HepG2 (cell line): ENCODE data around the gene PIP4K2B. TPM values are rescaled to one million over a fixed set of nuclear protein-coding genes. Genes with fewer than 3 reads are reported as not detected.
A peak's percentile ranks its signal among the peaks of the same experiment; 100 is the strongest.

ENCODE experiments used
- IRX3 ChIP-seq: sonication (generic); formaldehyde crosslinking; IDR thresholded peaks from 2 replicates; pipeline ENCODE4 v1.8.1; 2023; ENCODE audit warnings: mild to moderate bottlenecking, low read depth, missing genetic modification reagents, borderline replicate concordance
- KDM3A ChIP-seq: IDR thresholded peaks from 2 replicates; pipeline ENCODE4 v1.6.1; 2018; ENCODE audit warnings: low read depth, missing compliant biosample characterization
- MYC ChIP-seq: sonication (generic); formaldehyde crosslinking; IDR thresholded peaks from 2 replicates; pipeline ENCODE4 v1.9.0; 2021; ENCODE audit warnings: missing genetic modification reagents, borderline replicate concordance
- NCOA2 ChIP-seq: sonication (generic); formaldehyde crosslinking; IDR thresholded peaks from 2 replicates; pipeline ENCODE4 v1.8.0; 2022; ENCODE audit warnings: inconsistent platforms
- RXRB ChIP-seq: IDR thresholded peaks from 2 replicates; pipeline ENCODE4 v1.6.1; 2016; ENCODE audit warnings: borderline replicate concordance, missing genetic modification reagents, missing compliant biosample characterization
- SRSF1 ChIP-seq: fragments of 200-400 bp; formaldehyde crosslinking; optimal IDR thresholded peaks from 2 replicates; pipeline ENCODE3; 2017; ENCODE audit warnings: mild to moderate bottlenecking, low read depth, low read length, moderate library complexity
- SUZ12 ChIP-seq: fragments of 150-350 bp; IDR thresholded peaks from 2 replicates; pipeline ENCODE4 v1.6.1; 2014; ENCODE audit warnings: low read depth, low read length
- TAF1 ChIP-seq: sonication (generic); formaldehyde crosslinking; IDR thresholded peaks from 2 replicates; pipeline ENCODE4 v1.4.0; 2020; ENCODE audit warnings: missing genetic modification reagents
- ZBTB42 ChIP-seq: sonication (generic); formaldehyde crosslinking; IDR thresholded peaks from 2 replicates; pipeline ENCODE4 v1.5.0; 2020; ENCODE audit warnings: mild to moderate bottlenecking, missing genetic modification reagents
- ZFX ChIP-seq: sonication (generic); formaldehyde crosslinking; IDR thresholded peaks from 2 replicates; pipeline ENCODE4 v1.4.0; 2020; ENCODE audit warnings: mild to moderate bottlenecking, low read depth, missing genetic modification reagents, moderate library complexity
- ZNF407 ChIP-seq: sonication (generic); formaldehyde crosslinking; IDR thresholded peaks from one replicate; pipeline ENCODE4 v1.5.1; 2020; ENCODE audit warnings: mild to moderate bottlenecking, missing genetic modification reagents; ENCODE audit errors: not compliant biosample characterization
- ZNF441 ChIP-seq: sonication (generic); formaldehyde crosslinking; IDR thresholded peaks from 2 replicates; pipeline ENCODE4 v1.7.0; 2021; ENCODE audit warnings: missing genetic modification reagents, borderline replicate concordance
- ZNF484 ChIP-seq: sonication (generic); formaldehyde crosslinking; IDR thresholded peaks from 2 replicates; pipeline ENCODE4 v1.5.1; 2020; ENCODE audit warnings: mild to moderate bottlenecking, low read depth, missing genetic modification reagents, borderline replicate concordance
- ZNF879 ChIP-seq: sonication (generic); formaldehyde crosslinking; IDR thresholded peaks from 2 replicates; pipeline ENCODE4 v1.8.1; 2023; ENCODE audit warnings: missing genetic modification reagents
- polyA plus RNA-seq, 8 experiments: library from polyadenylated mRNA; depleted of rRNA in 3 of 8; stranded (reverse) in 7 of 8; unstranded in 1 of 8; fragments of >200 nt; fragmentation: Illumina TruSeq in 4 of 8; extraction: Trizol in 4 of 8; gene quantifications; 2 replicates each; pipeline versions ENCODE4 v1.2.1 to v1.2.3, GENCODE V29; 2011 to 2016; ENCODE audit warnings: low read depth in 4 of 8, missing spikeins in 1 of 8, mixed read lengths in 1 of 8; ENCODE audit not compliant: insufficient read depth in 1 of 8
- total RNA-seq, 5 experiments: library from RNA; depleted of rRNA; stranded (reverse); fragments of >200 nt; fragmentation: Illumina TruSeq; extraction: Trizol; gene quantifications; 2 replicates each; pipeline ENCODE4 v1.2.3, GENCODE V29; 2016; ENCODE audit warnings: low read depth in 1 of 5
- TF ChIP-seq, protein P1 (sequence below): sonication (generic); formaldehyde crosslinking; IDR thresholded peaks from 2 replicates; pipeline ENCODE4 v1.4.0; 2020; ENCODE audit warnings: mild to moderate bottlenecking, missing genetic modification reagents
- TF ChIP-seq, protein P2 (sequence below): sonication (generic); formaldehyde crosslinking; IDR thresholded peaks from 2 replicates; pipeline ENCODE4 v1.8.1; 2023; ENCODE audit warnings: missing genetic modification reagents, inconsistent platforms, borderline replicate concordance

Gene PIP4K2B
- total and polyA plus RNA-seq, 2 of the 13 experiments (the other 11 are each of a cell fraction or from before 2014, with no cell fraction given) = 20.4 to 54.0 TPM

- TF ChIP-seq ZNF407 (CRISPR knock-in tag) (no peak), KDM3A (CRISPR knock-in tag) (no peak), ZFX (peak; percentile 15; the same call in 1 of the 2 replicates), MYC (CRISPR knock-in tag) (peak; percentile 26; the same call in 1 of the 2 replicates), ZBTB42 (no peak), SRSF1 (peak; percentile 78), ZNF484 (CRISPR knock-in tag) (no peak), RXRB (CRISPR knock-in tag) (peak; percentile 19; the same call in 1 of the 2 replicates), SUZ12 (no peak), TAF1 (CRISPR knock-in tag) (no peak; the same call in 1 of the 2 replicates), NCOA2 (no peak), IRX3 (CRISPR knock-in tag) (no peak), ZNF441 (CRISPR knock-in tag) (no peak), ZNF879 (CRISPR knock-in tag) (no peak)
- TF ChIP-seq, protein P1, sequence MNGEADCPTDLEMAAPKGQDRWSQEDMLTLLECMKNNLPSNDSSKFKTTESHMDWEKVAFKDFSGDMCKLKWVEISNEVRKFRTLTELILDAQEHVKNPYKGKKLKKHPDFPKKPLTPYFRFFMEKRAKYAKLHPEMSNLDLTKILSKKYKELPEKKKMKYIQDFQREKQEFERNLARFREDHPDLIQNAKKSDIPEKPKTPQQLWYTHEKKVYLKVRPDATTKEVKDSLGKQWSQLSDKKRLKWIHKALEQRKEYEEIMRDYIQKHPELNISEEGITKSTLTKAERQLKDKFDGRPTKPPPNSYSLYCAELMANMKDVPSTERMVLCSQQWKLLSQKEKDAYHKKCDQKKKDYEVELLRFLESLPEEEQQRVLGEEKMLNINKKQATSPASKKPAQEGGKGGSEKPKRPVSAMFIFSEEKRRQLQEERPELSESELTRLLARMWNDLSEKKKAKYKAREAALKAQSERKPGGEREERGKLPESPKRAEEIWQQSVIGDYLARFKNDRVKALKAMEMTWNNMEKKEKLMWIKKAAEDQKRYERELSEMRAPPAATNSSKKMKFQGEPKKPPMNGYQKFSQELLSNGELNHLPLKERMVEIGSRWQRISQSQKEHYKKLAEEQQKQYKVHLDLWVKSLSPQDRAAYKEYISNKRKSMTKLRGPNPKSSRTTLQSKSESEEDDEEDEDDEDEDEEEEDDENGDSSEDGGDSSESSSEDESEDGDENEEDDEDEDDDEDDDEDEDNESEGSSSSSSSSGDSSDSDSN (CRISPR knock-in tag) = no peak; the same call in 1 of the 2 replicates
- TF ChIP-seq, protein P2, sequence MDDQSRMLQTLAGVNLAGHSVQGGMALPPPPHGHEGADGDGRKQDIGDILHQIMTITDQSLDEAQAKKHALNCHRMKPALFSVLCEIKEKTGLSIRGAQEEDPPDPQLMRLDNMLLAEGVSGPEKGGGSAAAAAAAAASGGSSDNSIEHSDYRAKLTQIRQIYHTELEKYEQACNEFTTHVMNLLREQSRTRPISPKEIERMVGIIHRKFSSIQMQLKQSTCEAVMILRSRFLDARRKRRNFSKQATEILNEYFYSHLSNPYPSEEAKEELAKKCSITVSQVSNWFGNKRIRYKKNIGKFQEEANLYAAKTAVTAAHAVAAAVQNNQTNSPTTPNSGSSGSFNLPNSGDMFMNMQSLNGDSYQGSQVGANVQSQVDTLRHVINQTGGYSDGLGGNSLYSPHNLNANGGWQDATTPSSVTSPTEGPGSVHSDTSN (CRISPR knock-in tag) = no peak
Observed at GRCh38 chr17:38748149-38748891, 51.0 kb downstream of the PIP4K2B start, which contains the start of gene PCGF2 (continued).
